ENCODE results near the gene CAMTA1.

CAMTA1 gene

DNA sequence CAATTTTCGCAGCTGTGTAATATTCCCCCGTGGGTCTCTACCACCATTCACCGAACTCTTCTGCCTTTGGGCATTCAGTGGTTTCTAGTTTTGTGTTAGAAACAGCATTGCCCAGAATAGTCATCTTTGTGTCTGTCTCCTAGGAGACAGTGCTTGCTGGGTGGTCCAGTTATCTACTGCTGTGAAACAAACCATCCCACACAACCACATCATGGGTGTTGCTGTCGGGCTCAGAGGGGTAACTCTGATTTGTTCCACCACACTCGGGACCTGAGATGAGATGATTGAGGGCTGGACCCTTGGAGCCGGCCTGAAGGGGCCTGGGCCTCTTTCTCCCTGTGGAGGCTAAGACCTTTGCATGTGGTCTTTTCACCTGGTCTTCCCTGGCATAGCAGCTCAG is 558.6 kb downstream of the CAMTA1 start:
- DNase-seq (ENCODE audit: low read depth), result no peak

DNA sequence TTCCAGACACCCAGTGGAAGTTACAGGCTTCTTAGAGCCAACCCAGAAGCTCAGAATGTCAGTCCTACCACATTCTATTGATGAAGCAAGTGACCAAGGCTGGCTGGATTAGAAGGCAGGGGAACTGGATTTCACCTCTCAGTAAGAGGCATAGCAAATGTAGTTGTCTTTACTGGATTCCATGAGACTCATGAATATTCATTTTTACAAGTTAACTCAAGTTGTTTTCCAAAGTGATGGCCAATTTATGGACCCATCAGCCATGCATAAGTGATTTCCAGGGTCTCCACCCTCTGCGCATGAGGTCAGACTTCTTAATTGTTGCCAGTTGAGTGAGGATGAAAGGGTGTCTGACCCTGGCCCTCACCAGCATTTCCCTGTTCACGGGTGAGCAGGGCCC is 559.0 kb downstream of the CAMTA1 start:
- no peak for DNase-seq (ENCODE audit: low read depth)

DNA sequence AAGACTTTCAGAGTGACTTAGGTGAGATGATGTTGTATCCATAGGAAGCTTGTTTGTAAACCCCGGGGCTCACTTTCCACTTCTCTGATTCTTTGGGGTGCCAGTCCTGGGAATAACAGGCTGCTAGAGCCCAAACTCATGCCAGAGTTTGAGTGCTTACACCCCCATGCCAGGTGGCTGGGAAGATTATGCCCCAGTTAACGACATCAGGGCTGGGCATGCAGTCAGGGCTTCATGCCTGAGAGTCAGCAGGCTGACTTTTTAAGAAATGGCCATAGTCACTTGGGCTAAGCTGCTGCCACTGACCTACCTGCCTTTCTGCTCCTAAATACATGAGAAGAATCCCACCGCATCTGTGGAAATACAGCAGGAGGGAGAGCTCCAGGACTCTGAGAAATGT is 560.3 kb downstream of the CAMTA1 start:
- no peak for DNase-seq (ENCODE audit: low read depth)

DNA sequence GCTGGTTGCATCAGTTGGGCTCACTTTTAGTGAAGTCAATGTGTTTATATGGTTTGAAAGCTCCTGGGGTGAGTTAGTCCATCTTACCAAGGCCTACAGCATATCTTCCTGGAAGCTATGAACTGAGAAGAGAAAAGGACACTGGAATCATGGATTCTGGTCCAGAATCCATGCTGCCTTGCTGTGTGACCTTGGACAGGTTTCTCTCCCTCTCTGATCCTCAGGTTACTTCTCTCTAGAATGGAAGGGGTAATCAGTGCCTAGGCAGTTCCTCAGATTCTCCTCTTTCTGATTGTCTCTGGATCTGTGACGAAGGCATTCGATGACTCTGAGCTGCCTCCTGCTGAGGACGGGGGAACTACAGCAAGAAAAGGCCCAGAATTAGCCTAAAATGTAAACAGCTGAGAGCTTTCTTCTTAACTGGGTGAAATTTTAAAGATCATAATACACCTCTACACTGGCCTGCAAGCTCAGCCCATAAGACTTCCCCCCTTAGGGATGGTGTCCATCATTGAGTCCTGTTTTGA is 560.9 kb downstream of the CAMTA1 start:
- DNase-seq (ENCODE audit: low read depth), result no peak

DNA sequence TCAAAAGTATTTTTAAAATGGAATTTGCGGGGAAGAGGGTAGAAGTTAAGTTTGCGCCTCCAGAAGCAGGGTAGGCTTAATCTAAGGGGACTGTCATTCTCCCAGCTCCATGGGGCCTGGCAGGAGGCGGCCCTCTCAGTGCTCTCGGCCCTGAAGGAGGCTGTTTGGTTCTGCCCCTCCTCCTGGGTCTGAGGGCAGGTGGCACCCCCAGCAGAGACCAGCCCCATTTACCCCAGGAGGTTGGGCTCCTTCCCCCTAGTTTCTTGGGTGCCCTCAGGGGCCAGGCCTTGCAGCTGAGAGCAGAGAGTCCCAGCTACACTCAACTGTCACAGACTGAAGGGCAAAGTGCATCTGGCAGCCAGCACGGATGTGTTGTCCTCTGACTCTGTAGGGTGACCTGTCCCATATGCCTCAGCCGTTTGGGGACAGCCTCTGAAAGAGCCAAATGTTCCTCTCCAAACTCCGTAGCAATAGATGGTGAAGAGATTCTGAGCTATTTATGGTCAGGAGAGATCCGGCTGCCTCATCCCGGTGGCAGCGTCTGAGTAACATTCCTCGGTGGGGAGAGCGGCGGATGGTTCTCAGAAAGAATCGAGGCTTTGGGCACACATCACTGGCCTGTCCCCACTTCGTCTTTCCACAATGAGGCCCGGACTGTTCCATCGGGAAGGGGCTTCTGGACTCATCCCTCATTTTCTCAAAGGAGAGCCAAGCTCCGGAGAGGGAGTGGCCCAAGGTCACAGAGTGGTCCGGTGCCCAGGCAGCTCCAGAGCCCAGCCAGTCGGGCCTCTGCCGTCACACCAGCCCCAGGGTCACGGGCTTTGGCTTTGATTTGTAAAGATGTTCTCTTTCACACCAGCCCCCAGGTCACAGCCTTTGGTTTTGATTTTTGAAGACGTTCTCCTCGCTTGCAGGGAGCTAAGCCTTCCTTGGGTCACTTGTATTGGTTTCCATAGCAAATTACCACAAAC is 561.6 kb downstream of the CAMTA1 start:
- no peak for DNase-seq (ENCODE audit: low read depth)

DNA sequence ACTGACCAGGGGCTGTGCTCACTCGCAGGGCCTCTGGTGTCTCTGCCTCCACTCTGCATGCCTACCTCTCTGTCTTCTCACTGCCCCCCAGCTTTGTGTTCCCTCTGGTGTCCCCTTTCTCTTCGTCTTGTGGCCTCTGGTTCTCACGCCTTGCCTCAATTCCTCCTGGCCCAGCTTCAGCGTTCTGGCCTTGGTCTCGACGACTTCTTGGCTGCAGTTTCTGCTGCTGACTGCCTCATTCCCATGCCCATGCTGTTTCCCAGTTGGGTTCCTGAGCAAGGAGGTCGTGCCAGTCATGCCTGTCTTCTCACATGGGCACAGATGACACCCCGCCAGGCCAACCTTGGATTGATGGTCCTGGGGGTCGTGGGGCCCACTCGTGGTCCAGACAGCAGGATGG is 562.8 kb downstream of the CAMTA1 start:
- DNase-seq (ENCODE audit: low read depth), result no peak

DNA sequence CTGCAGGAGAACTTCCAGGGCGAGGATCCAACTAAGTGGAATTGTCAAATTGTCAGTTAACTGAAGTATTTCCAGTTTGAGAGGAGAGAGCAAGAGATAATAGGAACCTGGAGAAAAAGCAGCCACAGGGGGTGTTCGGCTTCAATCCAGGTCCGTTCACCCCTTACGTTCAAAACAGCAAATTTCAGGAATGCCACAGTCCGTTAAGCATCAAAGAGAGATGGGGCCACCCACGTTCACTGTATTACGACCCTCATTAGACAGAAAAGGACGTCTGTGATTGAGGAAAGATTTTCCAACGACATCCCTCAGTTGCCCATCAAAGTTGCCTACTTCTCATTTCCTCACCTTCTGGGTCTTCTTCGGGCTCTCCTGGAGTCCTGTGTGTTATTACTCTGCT is 563.3 kb downstream of the CAMTA1 start:
- no peak for DNase-seq (ENCODE audit: low read depth)

DNA sequence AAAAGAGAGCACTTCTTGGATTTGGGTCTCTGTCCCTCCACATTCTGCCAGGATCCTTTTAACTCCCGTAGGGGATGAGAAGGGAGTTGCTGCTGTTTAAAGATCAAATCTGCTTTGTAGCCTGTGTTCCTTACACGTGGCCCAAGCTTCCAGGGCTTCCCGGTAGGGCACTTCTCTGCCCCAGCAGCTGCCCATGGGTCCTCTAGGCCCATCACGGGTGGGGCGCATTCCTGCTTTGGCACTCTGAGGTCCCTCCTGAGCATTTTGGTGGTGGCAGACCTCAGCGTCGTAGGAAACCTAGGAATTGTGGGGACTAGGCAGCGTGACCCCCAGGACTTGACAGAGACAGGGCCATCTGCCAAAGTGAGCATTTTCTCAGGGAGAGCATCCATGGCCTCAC is 565.5 kb downstream of the CAMTA1 start:
- no peak for DNase-seq (ENCODE audit: low read depth)

DNA sequence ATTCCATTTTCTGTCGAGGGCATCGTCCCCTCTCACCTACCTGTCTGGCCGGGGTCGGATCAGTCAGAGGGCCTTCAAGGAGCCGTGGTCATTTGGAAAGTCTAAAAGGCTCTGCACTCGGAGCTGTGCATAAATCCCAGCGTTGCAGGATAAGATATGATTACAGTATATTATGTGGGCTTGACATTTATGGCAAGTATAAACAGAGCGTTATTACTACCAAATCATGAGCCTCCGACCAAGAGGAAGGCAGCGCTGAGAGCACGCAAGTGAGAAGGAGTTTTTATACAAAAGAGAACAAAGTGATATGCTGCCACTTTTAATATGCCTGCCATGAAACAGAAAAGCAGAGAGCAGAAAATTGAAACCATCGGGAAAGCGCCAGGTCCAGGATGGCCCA is 566.4 kb downstream of the CAMTA1 start:
- DNase-seq (ENCODE audit: low read depth), result no peak

DNA sequence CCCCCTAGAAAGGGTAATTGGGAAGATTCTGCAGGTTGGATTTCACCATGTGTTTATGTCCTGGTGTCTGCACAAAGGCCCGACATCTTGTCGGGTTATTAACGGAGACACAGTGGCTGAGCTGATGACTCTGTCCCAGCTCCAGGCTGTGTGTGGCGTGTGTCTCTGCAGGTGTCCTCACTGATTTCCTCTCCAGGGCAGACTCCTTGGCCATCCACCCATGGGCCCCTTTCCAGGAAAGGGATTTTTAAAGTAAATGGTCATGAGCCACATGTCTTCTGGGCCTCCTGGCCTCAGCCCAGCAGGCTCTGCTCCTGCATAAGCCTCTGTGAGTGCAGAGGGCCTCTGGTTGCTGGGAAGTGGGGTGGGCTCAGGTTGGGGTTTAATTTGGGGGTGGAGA is 567.1 kb downstream of the CAMTA1 start:
- no peak for DNase-seq (ENCODE audit: low read depth)

DNA sequence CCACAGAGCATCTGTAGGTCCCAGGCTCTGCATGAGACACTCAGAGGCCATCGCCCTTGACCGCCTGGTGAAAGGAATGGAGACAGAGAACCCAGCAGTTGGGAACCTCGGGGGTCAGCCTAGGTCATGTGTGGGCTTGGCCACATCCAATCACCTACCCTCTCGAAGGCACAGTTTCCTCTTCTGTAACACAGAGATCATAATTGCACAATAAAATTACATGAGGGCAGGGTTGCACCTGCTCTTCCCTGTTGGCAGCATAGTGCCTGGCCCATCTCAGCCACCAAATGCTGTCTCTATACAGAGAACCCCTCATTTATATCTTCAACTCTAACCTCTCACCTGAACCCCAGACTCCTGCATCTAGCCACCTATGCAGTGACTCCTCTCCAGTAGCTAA is 567.7 kb downstream of the CAMTA1 start:
- no peak for DNase-seq (ENCODE audit: low read depth)

DNA sequence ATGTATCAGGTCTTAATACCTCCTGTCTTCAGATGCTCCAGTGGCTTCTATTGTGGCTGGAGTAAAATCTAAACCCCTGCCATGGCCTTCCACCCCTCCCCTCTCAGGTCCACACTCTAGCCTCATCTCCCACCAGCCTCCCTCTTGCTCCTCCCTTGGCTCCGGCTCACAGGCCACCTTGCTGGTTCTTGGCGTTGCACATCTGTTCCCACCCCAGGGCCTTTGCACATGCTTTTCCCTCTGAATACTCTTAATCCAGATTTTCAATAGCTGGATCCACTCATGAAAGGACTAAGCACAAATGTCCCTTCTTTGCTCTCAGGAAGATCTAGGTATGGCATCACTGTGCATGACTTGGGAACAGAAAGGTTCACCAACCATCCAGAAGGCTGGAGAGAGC is 570.4 kb downstream of the CAMTA1 start:
- no peak for DNase-seq (ENCODE audit: low read depth)

DNA sequence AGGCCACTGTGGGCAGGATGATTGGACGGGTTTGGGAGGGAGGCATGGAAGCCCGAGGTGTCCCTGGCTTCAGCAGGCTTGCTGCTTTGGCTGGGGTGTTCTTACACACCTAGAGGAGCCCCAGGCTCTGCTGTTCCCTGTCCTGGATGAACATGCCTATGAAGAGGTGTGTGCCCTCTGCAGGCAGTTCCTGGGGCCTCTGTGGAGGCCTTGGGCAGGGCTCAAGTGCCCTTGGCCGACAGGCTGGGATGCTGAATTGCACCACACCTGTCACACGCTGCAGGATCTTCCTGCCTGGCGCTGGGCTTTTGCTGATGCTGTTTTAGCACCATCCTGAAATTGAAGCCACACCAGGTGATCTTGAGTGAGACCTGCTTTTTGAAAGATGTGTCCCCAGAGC is 570.8 kb downstream of the CAMTA1 start:
- DNase-seq (ENCODE audit: low read depth), result no peak

DNA sequence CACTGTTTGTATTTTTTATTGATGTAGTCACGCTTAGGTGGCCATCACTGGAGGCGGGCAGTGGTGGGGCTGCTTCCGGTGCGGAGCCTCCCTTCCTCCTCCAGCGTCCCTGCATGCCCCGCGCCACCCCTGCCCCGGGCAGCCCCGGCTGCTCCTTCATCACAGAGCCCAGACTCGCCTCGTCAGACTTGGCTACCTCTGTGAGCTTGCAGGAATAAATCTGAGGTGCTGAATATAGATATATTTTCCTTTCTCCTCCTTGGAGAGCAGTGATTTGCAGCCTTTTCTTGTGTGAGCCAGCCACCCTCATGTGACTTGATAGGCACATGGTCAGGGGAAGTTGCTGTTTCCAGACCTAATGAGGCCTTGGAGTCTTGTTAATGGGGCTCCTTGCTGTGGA is 573.2 kb downstream of the CAMTA1 start:
- DNase-seq (ENCODE audit: low read depth), result no peak

DNA sequence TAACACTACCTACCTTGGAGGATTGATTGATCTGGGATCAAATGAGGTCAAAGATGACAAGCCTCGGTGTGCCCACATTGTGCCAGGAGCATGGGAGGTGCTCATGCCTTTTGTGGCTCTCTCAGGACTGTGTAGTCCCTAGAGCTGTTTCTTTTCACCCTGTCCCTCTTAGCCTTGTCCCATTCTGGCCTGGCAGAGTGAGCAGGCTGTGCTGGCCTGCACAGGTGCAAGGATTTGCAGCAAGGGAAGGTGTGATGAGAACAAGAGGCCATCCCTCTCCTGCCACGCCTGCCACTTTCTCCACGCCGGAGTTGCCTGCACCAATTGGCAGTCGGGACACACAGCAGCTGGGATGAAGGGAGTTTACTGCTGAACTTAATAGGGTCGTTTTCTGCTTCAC is 575.3 kb downstream of the CAMTA1 start:
- no peak for DNase-seq (ENCODE audit: low read depth)

DNA sequence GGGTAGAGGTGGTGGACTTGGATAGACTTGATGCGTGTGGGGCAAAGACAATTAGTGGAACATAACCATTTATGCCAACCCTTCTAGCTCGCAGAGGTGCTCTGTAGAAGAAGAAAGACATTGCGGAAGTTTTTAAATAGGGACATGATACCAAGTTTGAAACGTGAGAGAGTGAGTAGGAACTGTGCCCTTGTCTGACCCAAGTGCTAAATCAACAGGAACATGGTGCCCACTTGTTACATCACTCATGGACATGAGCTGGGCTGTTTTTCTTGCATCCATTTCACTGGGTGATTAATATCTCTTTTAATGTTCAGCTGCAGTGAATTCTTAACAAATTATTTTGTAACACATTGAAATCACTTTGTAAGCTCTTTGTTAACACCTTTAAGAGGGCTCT is 577.7 kb downstream of the CAMTA1 start:
- DNase-seq (ENCODE audit: low read depth), result no peak

DNA sequence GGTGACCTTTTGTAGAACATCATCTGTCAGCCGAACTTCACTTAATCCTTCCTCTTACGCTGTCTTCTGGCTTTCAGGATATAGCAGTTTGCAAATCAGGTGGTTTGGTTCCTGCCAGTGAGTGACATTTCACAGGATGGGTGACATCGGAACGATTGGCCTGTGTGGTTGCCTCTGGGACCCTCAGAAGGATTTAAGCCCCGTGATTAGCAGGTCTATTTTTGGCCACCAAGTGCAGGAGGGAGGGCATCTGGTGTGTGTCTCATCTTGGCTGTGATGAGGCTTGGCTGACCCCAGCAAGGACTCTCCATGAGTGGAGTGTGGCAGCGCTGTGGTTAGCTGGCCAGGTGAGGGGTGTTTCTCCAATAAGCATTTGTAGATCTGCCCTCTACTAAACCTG is 578.2 kb downstream of the CAMTA1 start:
- DNase-seq (ENCODE audit: low read depth), result no peak

DNA sequence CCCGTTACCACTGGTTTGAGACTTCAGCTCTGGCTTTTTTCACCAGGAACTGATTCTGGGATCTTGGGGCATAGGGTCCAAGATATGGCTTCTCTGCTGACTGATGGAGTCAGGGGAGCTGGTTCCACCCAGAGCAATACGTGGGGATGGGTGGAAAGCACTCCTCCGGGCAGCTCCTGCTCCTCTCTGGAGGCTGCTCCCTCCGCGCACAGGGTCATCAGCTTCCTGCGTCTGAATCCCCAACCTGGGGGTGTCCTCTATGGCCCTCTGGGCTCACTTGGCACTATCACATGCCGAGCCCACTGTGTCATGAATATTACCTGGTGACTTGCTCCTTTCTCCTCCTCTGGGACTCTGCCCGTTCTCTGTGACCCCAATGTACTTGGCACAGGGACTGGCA is 580.5 kb downstream of the CAMTA1 start:
- no peak for DNase-seq (ENCODE audit: low read depth)

DNA sequence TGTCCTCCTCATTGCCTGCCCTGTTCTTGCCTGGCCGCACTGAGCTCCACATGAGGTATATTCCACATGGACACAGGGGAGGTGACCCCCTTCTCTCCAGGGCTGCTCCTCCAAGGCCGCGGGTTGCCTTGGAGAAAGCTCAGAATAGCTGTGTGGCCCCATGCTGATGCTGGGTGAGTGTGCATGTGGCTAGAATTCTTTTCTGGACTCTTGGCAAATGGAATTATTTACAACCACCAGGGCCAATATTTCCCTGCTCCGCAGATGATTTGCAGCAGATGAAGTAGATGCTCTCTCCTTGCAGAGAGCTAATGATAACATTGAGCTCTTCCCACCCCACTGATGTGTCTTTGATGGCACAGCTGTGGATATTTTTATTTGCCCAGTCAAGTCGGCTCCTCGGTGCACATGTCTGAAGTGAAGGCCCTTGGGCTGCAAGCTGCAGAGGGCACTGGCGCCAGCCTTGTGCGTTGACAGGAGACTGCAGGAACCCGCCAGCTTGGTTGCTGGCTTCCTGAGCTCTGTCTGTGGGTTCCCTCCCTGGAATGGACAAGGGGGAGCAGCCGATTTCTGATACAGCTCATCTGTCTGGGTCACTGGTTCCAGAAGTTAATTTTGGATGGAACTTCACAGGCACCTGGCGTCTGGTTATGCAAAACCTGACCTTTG is 581.2 kb downstream of the CAMTA1 start:
- no peak for DNase-seq (ENCODE audit: low read depth)

DNA sequence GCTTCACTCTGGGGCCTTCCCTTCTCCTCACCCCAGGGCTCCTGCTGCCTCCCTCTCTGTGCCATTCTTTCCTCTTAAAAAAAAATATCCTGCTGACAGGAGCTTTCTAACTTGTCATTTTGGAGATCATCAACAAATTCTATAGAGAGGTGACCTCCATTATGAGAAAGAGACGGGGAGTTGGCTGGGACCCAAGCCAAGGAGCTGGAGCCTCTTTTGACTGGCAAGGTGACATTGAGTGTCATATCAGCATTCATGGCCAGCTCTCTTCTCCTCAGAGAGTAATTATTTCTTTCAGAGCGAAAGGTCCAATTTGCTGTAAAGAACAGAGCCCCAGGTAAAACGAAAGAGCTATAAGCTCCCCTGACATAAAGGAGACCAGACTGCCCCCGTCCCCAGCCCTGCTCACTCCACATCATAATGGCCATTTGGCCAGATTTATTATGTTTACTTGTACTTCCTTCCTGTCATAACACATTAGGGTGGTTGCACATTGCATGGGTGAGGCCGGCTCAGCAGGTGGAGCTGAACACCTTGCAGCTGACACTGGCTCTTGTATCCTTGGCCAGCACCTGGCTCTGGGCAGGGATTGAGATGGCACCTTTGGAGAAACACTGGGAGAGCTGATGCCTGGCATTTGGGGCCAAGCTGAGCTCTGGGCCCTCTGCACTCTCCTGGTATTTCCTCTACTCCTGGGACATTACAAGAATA is 581.9 kb downstream of the CAMTA1 start:
- DNase-seq (ENCODE audit: low read depth), result no peak

DNA sequence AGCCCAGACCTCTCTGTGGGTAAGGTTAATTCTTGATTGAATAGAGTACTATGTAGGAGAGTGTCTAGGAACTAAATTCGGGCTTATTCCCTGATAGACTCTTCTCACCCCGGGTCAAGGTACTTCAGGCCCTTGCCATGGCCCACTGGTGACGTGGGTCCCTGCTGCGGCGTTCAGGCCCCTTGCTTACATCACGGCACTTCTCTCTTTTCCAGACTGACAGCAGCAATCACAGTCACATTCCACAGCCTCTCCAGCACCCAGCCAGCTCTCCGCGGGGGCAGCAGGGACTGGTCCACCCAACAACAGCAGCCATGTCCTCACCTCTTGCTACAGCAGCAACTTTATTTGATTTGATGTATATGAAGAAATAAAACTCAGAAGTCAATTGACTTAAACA is 584.6 kb downstream of the CAMTA1 start:
- no peak for DNase-seq (ENCODE audit: low read depth)

DNA sequence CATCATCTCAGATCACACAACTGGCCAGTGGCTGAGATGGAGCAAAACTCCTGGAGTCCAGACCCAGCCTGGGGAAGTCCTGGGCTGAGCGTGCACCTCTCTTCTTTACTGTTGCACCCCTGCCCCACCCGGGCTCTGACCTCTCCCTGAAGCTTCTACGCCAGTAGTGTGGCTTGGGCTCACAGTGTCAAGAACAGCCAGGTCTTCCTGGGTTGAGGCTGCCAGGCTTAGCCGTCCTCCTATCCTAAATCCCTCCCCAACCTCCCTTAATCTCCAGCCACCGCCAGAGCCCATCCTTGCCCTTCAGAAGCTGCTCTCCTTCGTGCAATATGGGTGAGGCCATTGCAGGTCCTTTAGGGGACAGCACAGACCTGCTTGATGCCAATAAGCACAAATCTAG is 586.7 kb downstream of the CAMTA1 start:
- no peak for DNase-seq (ENCODE audit: low read depth)
